ENCODE results near the gene CCDC50. TPM values are rescaled to one million over a fixed set of nuclear protein-coding genes. Genes with fewer than 3 reads are reported as not detected.

The CCDC50 gene
- total and polyA plus RNA-seq, 2 of the 8 experiments (the other 6 are each of a cell fraction or from before 2014, with no cell fraction given) = 7.3 to 19.2 TPM

DNA sequence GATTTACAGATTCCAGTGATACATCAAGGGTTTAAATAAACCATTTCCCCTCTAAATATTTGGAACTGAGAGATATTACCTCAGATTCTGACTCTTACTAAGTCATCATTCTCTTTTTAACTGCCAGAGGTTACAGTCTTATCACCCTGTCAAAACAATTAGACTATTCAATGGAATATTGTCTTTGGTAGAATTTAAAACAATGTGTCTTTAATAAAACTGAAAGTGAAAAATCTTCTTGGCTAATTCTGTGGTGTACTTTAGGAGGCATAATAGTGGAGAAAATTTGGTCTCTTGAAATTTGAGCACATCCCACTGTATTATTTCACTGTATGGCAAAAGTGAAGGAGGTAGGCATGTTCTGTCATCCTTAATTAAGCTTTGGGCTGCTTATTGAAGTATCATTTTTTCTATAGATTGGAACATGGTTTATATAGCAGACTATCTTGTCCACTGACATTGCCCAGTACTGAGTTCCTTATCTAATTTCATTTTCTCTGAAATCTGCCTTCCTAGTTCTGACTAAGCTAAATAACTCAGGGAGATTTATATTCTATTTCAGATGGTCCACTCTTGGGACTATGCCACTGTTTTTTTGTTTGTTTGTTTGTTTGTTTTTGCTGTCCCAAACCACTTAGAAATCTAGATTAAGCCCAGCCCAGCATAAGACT, 49.1 kb downstream of the CCDC50 start:
- no peaks in the 10 kb centered on the region for H3K9me3 ChIP-seq (ENCODE audit: insufficient read depth in 2 of 2, low read depth in 1 of 2, low read length in 1 of 2)
- H3K23me2 ChIP-seq (ENCODE audit: low read depth, low read length) = no peaks in the 10 kb centered on the region
- no peaks in the 10 kb centered on the region for H3K79me1 ChIP-seq (ENCODE audit: low read depth, low read length)
- H2BK15ac ChIP-seq (ENCODE audit: low read length) = no peak overlapping the region
- POLR2A ChIA-PET (ENCODE audit: partially characterized antibody) = interaction anchor here (0.8 kb wide), 1 partner anchor 9 kb away, joined by 3 read pairs; no protein-coding TSS in a partner anchor
- no peak overlapping the region for H4K5ac ChIP-seq (ENCODE audit: insufficient read length, low read depth, low read length)
- peaks cover 0 to 19% (median 0%) of the 10 kb centered on the region in 4 experiments; a peak in 3 of 8 replicates for H3K36me3 ChIP-seq (ENCODE audit: control insufficient read depth in 2 of 4, insufficient read depth in 4 of 4, low read length in 3 of 4)
- TF ChIP-seq BACH1 (IDR thresholded peaks at IDR 0.05; ENCODE audit: low read length) (no peak), SUZ12 (IDR thresholded peaks at IDR 0.05; ENCODE audit: low read length) (no peak), NANOG (IDR thresholded peaks at IDR 0.05; ENCODE audit: insufficient read depth, low read depth, low read length, poor library complexity, severe bottlenecking) (no peak), SAP30 (IDR thresholded peaks at IDR 0.05; ENCODE audit: insufficient read depth, insufficient replicate concordance, low read length) (no peak), RXRA (IDR thresholded peaks at IDR 0.05; ENCODE audit: insufficient read depth, low read depth, low read length) (no peak)
- no peak overlapping the region for H3K14ac ChIP-seq (ENCODE audit: insufficient read length)
- no peaks in the 10 kb centered on the region for H4K20me1 ChIP-seq (replicated peaks in 1 of 2; ENCODE audit: control insufficient read depth in 1 of 2, insufficient read depth in 2 of 2, low read length in 2 of 2)
- H2AFZ ChIP-seq (ENCODE audit: low read length) = no peak overlapping the region
- peaks cover 0 to 5% (median 3%) of the 10 kb centered on the region in 4 experiments; a peak in 3 of 7 replicates for H3K4me1 ChIP-seq (replicated peaks in 1 of 4; ENCODE audit: control insufficient read depth in 3 of 4, insufficient read depth in 4 of 4, low read length in 3 of 4)
- DNase-seq (ENCODE audit: low read depth in 1 of 2, low spot score in 2 of 2) (no peak), FAIRE-seq (no peak)
- no peak overlapping the region for H3K9ac ChIP-seq (replicated peaks in 1 of 4; ENCODE audit: extremely low read depth in 1 of 4, low read depth in 3 of 4, low read length in 3 of 4)
- no peak overlapping the region for H2BK120ac ChIP-seq (replicated peaks; ENCODE audit: low read depth, low read length)
- H3K4me2 ChIP-seq (ENCODE audit: insufficient read depth in 1 of 2, low read depth in 2 of 2, low read length in 2 of 2) = no peak overlapping the region
- no peak overlapping the region for H4K8ac ChIP-seq (ENCODE audit: extremely low read depth, insufficient read depth, low read length)
- no peak overlapping the region for H3K23ac ChIP-seq (ENCODE audit: insufficient read length)
- H4K91ac ChIP-seq (replicated peaks; ENCODE audit: insufficient read length, low read length) = no peak overlapping the region
- H3K27ac ChIP-seq (ENCODE audit: low read depth, low read length) = no peak overlapping the region
- H2BK5ac ChIP-seq (ENCODE audit: low read depth, low read length) = no peak overlapping the region
- no peaks in the 10 kb centered on the region for H3K27me3 ChIP-seq (replicated peaks in 1 of 4; ENCODE audit: control insufficient read depth in 3 of 4, extremely low read depth in 1 of 4, insufficient read depth in 3 of 4, low read length in 3 of 4)
- no peak overlapping the region for H2AK5ac ChIP-seq (ENCODE audit: low read depth, low read length)
- no peak overlapping the region for H3K56ac ChIP-seq (replicated peaks; ENCODE audit: insufficient read length, low read depth, low read length)
- CTCF ChIA-PET (ENCODE audit: partially characterized antibody) = interaction anchor here (0.6 kb wide), 1 partner anchor 125 kb away, joined by 3 read pairs; no protein-coding TSS in a partner anchor
- no peak overlapping the region for H3K4me3 ChIP-seq (ENCODE audit: extremely low read depth in 1 of 4, insufficient read depth in 2 of 4, low read depth in 3 of 4, low read length in 4 of 4)
- no peaks in the 10 kb centered on the region for H3K79me2 ChIP-seq (ENCODE audit: control insufficient read depth in 1 of 2, insufficient read depth in 2 of 2, low read length in 2 of 2)
- H3K18ac ChIP-seq (ENCODE audit: extremely low read depth, low read length) = no peak overlapping the region
- no peak overlapping the region for H2BK20ac ChIP-seq (ENCODE audit: low read length)
- no peak overlapping the region for H3K4ac ChIP-seq (replicated peaks; ENCODE audit: insufficient read length, low read depth, low read length)
- no peak overlapping the region for H2BK12ac ChIP-seq (ENCODE audit: low read depth, low read length)

All from H1 (cell line).